Epithelial cell of prostate (primary cell): ENCODE results near the gene ATP2B2.

Experiments
- DNase-seq: peaks from one replicate; pipeline ENCODE4 v3.0.0-alpha.2; 2011; ENCODE audit warnings: low read depth, low spot score
- H3K27ac ChIP-seq: fragments of 450-650 bp; 2 replicates; pipeline ENCODE4 v1.5.1; 2017; ENCODE audit warnings: mild to moderate bottlenecking

The ATP2B2 gene

GRCh38 chr3:10410383-10411002 is 94.9 kb downstream of the ATP2B2 start:
- DNase-seq = no peak
- no peak overlapping the region for H3K27ac ChIP-seq

- no peak for DNase-seq
- H3K27ac ChIP-seq = no peak overlapping the region
Observed at GRCh38 chr3:10408680-10409079, 96.7 kb downstream of the ATP2B2 start.

- DNase-seq = no peak
- no peak overlapping the region for H3K27ac ChIP-seq
Observed at GRCh38 chr3:10407361-10407760, 98.0 kb downstream of the ATP2B2 start.

- DNase-seq = no peak
- H3K27ac ChIP-seq = no peak overlapping the region
Observed at GRCh38 chr3:10406414-10406813, 99.0 kb downstream of the ATP2B2 start.

- DNase-seq = no peak
- H3K27ac ChIP-seq = no peak overlapping the region
Observed at GRCh38 chr3:10405816-10406215, 99.6 kb downstream of the ATP2B2 start.

- DNase-seq = no peak
- H3K27ac ChIP-seq = no peak overlapping the region
Observed at GRCh38 chr3:10404876-10405275, 100.5 kb downstream of the ATP2B2 start.

GRCh38 chr3:10404377-10404776 is 101.0 kb downstream of the ATP2B2 start:
- no peak overlapping the region for H3K27ac ChIP-seq
- DNase-seq = no peak

- no peak for DNase-seq
- H3K27ac ChIP-seq = no peak overlapping the region
Observed at GRCh38 chr3:10401990-10402761, 103.2 kb downstream of the ATP2B2 start.

- no peak for DNase-seq
- no peak overlapping the region for H3K27ac ChIP-seq
Observed at GRCh38 chr3:10400749-10401495, 104.5 kb downstream of the ATP2B2 start.

GRCh38 chr3:10400050-10400748 is 105.2 kb downstream of the ATP2B2 start:
- no peak for DNase-seq
- no peak overlapping the region for H3K27ac ChIP-seq

- H3K27ac ChIP-seq = no peak overlapping the region
- no peak for DNase-seq
Observed at GRCh38 chr3:10399634-10400033, 105.8 kb downstream of the ATP2B2 start.

GRCh38 chr3:10398341-10398740 is 107.0 kb downstream of the ATP2B2 start:
- DNase-seq = no peak
- no peak overlapping the region for H3K27ac ChIP-seq

- no peak overlapping the region for H3K27ac ChIP-seq
- DNase-seq = no peak
Observed at GRCh38 chr3:10397879-10398278, 107.5 kb downstream of the ATP2B2 start.

GRCh38 chr3:10396931-10397330 is 108.5 kb downstream of the ATP2B2 start:
- DNase-seq = no peak
- no peak overlapping the region for H3K27ac ChIP-seq

GRCh38 chr3:10396083-10396482 is 109.3 kb downstream of the ATP2B2 start:
- DNase-seq = no peak
- no peak overlapping the region for H3K27ac ChIP-seq

- DNase-seq = no peak
- no peak overlapping the region for H3K27ac ChIP-seq
Observed at GRCh38 chr3:10395671-10396070, 109.7 kb downstream of the ATP2B2 start.

- DNase-seq = no peak
- no peak overlapping the region for H3K27ac ChIP-seq
Observed at GRCh38 chr3:10395196-10395595, 110.2 kb downstream of the ATP2B2 start.

GRCh38 chr3:10394491-10395025 is 110.8 kb downstream of the ATP2B2 start:
- DNase-seq = no peak
- no peak overlapping the region for H3K27ac ChIP-seq

GRCh38 chr3:10393514-10393913 is 111.9 kb downstream of the ATP2B2 start:
- no peak for DNase-seq
- no peak overlapping the region for H3K27ac ChIP-seq

GRCh38 chr3:10392906-10393461 is 112.4 kb downstream of the ATP2B2 start:
- H3K27ac ChIP-seq = no peak overlapping the region
- DNase-seq = no peak
